NCI-H2171 treated with DMSO at 0.1 percent for 48 hours (cell line): ENCODE results near the gene AWAT1.
A peak's percentile ranks its signal among the peaks of the same experiment; 100 is the strongest.
"Not testable (repeated sequence)": the region's sequence is repeated elsewhere in the genome, so short reads cannot be mapped to it uniquely, and the experiment has no call there.

Experiments used
- DNase-seq: peaks from one replicate; lab custom pipeline; 2025; lab: John Stamatoyannopoulos, UW

Gene AWAT1

GRCh38 chrX:70234355-70234754 is at the start of gene AWAT1:
Gene AWAT1 (plus strand): TSS chrX:70234655. CDS start chrX:70234696, 41 bp downstream.
- no peak for DNase-seq

- DNase-seq, result no peak
These were observed 44.2 kb upstream of the AWAT1 start for GRCh38 chrX:70190225-70190624.

- DNase-seq, result peak; percentile 42
These were observed 37.3 kb upstream of the AWAT1 start for GRCh38 chrX:70196961-70197720.

- DNase-seq, result no peak
These were observed 32.7 kb upstream of the AWAT1 start for GRCh38 chrX:70201732-70202131.

GRCh38 chrX:70208479-70208878 is 26.0 kb upstream of the AWAT1 start:
- DNase-seq, result no peak

GRCh38 chrX:70209570-70209969 is 24.9 kb upstream of the AWAT1 start:
- not testable (repeated sequence) for DNase-seq

- peak; percentile 86 for DNase-seq
These were observed 14.3 kb upstream of the AWAT1 start for GRCh38 chrX:70219938-70220764.

GRCh38 chrX:70226048-70226447 is 8.4 kb upstream of the AWAT1 start:
- no peak for DNase-seq

- no peak for DNase-seq
These were observed 7.8 kb upstream of the AWAT1 start for GRCh38 chrX:70226687-70227086.

- no peak for DNase-seq
These were observed 2.8 kb upstream of the AWAT1 start for GRCh38 chrX:70231666-70232065.

GRCh38 chrX:70240751-70241150 is 6.3 kb downstream of the AWAT1 start:
- no peak for DNase-seq

- DNase-seq, result no peak
These were observed 7.0 kb downstream of the AWAT1 start for GRCh38 chrX:70241501-70241900.

GRCh38 chrX:70243601-70244000 is 9.1 kb downstream of the AWAT1 start:
- not testable (repeated sequence) for DNase-seq

GRCh38 chrX:70244881-70245280 is 10.4 kb downstream of the AWAT1 start:
- DNase-seq, result no peak

- DNase-seq, result no peak
These were observed 12.8 kb downstream of the AWAT1 start for GRCh38 chrX:70247252-70247651.

GRCh38 chrX:70252491-70252890 is 18.0 kb downstream of the AWAT1 start:
- no peak for DNase-seq

- no peak for DNase-seq
These were observed 19.1 kb downstream of the AWAT1 start for GRCh38 chrX:70253377-70254062.

GRCh38 chrX:70254063-70254400 is 19.6 kb downstream of the AWAT1 start:
- no peak for DNase-seq

GRCh38 chrX:70254909-70255308 is 20.5 kb downstream of the AWAT1 start:
- no peak for DNase-seq

- DNase-seq, result no peak
These were observed 21.0 kb downstream of the AWAT1 start for GRCh38 chrX:70255452-70255851.

- no peak for DNase-seq
These were observed 23.2 kb downstream of the AWAT1 start for GRCh38 chrX:70257423-70258288.

GRCh38 chrX:70260104-70260503 is 25.6 kb downstream of the AWAT1 start, which contains the start of gene P2RY4:
Gene P2RY4 (minus strand): TSS chrX:70260204. CDS start chrX:70259624, 580 bp downstream.
- no peak for DNase-seq
